SHP77 treated with DMSO at 0.1 percent for 48 hours (cell line): ENCODE results near the gene SYT2.
A peak's percentile ranks its signal among the peaks of the same experiment; 100 is the strongest.

Source experiments
- DNase-seq: peaks from one replicate; lab custom pipeline; 2025; lab: John Stamatoyannopoulos, UW

Gene SYT2

DNA sequence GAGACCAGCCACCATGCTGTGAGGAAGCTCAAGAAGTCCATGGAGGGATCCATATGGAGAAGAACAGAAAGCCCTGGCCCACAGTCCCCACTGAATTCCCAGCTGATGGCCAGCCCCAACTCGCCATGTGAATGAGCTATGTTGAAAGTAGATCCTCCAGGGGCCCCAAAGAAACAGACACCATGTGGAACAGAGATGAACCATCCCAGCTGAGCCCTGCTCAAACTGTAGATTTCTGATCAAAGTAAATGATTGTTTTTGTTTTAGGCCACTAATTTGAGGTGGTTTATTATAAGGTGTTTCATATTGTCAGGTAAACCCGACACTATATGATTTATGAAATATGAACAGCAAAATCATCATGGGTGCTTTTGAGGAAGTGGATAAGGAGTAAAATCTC, 32.8 kb downstream of the SYT2 start:
- DNase-seq: no peak

DNA sequence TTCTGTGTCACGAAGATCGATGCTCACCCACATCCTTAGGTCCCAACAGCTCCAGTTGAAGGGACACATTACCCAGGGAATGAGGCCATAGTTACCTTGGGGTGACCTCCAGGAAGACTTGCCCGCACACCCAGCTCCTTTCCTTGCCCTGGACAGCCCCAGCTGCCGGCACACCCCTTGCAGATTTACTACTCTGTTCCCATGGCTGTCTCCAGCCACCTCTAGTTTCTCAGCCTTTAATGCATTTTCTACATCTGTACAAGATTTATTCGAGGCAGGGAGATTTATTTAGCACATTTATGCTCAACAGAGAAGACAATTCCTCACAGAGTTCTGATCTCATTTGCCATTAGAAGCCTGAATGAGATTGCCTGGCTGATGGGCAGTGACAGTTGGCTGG, 36.7 kb downstream of the SYT2 start:
- DNase-seq: no peak

DNA sequence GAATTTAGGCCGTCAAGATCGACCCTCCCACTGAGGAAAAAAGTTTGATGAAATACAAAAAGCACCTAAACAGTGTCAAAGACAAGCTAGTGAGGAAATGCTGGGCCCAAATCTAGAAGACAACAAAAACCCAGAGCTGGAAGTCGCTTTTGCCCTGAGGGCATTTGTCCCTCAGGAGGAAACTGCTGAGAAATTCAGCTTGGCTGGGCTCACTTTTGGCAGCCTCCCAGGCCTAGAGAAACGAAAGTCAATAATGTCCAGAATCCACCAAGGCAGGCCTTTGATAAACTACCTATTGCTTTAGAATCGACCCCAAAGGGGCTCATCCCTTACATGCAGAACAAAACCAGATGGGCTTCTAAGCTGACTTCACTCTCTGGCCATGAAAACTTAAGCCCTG, 38.9 kb downstream of the SYT2 start:
- no peak for DNase-seq

DNA sequence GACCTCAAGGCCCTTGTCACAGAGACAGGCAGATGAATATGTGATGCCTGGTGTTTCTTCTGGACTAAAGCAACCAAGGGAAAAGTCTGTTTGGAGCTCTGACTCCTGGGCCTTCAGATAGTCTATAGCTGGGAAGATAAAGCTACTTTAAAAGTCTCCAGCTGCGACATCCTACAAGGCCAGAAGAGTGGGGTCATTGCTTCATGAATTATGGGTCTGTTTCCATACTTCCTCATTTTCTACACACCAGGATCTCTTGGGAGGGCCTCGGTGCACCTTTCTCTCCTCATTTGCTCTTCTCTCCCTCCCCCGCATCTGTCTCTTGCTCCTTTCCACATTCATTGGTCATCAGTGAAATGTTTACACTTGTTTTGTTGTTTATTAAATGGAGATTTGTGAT, 44.8 kb downstream of the SYT2 start:
- DNase-seq: no peak

DNA sequence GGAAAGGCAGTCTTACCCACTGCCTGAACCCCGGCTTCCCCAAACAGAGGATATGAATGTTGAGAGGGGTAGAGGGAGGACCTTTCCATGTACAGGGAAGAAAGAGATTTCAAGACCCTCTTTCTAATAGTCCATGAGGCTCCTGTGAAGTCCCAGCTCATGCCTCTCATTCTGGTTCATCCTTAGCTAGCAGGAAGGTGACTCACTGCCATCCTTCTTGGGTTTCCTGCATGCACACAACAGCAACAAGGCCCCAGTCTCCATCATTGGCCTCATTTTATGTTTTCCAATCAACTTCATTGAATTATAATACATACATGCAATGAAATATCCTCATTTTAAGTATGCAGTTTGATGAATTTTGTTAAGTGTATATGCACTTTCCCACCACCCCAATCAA, 46.2 kb downstream of the SYT2 start:
- DNase-seq: no peak

DNA sequence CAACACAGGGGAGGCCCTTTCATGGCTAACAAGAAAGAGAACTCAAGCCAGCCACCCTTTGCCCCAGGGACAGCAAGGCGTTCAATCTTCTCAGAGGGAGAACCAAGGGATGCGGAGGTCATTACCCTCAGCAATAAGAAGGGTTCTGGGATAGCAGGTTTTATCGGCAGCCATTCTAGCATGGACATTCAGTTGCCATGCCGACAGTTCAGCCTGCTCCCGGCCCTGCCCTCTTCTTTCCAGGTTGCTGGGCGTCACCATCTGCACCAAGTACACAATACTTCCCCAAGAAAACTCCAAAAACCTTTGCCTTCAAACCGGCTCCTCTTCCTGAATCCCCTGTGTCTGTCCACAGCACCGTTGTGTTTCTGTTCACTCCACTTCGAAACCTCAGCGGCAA, 47.1 kb downstream of the SYT2 start:
- no peak for DNase-seq

DNA sequence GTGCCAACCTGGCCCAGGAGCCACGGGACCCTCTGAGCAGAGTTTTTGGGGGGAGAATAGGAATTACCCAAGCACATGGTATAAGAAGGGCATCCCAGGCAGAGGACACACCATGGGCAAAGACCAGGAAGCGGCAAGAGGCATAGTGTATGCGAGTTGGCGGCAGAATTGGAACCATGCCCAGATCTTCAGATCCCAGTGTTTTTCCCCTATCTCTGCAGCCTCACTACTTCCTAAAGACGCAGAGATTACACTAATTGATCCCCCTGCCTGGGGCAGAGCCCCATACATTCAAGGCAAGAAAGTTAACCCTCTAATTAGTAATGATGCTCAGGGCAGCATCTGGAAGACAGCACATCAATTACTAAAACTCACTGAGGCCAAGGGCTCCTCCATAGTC, 48.2 kb downstream of the SYT2 start:
- no peak for DNase-seq

DNA sequence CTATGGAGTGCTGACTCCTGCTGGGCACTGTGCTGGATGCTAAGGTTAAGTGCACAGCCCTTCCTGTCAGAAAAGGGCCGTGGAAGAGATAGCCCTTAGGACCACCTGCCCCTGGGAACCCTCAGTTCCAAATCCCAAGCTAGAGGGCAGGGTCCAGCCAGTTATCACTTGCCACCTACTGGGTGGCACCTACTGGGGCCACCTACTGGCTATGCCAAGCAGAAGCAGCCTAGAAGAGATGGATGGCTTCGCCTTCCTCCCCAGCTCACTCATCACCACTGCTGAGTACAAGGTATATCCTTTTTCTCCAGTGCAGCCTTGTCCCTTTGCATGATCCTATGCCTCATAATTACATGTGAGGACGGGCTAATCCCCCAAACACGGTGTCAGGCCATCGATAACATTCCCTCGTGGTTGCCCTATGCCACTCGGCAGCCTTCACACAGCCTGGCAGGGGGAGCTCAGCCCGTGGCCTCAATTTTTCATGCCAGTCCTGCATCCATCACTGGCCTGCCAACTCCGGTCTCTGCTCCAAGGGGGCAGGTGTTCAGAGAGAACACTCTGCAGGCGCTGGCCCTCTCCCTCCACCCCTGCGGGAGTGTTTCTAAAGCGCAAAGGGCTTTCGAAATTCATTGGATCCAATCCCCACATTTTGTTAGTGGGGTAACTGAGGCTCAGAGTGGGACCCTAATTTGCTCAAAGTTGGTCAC, 49.0 kb downstream of the SYT2 start:
- no peak for DNase-seq

DNA sequence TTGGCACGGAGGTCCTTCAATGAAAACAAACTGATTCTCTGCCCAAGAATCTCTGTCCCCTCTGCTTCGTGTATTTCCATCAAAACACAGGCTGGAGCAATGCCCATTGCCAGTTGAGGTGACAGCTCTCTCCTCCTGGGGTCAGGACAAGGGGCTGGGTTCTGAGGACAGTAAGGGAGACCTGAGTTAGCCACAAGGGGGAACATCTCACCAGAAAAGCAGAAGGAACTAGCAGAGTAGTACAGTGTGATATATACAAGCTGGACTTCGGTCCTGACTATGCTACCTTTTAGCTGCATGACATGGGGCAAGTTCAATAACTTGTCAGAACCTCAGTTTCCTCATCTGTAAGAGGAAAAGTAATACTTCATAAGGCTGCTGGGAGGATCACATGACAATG, 50.3 kb downstream of the SYT2 start:
- no peak for DNase-seq

DNA sequence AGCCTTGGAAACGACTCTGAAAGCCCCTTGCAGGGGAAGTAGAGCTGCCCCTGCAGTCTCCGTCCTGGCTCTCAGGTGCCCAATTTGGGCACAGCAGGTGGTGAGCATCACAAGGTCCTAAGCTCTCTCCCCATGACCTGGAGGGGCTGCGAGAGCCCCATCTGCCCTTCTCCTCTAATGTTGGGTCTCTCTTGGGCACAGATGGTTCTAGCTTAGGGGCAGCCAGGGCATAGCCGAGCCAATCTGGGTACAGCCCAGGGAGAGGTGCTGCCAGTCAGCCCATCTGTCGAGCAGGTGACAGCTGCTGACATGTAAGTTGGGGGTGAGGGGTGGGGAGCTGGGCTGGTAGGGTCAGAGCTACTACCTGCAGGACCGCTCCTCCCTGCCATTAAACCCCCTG, 50.7 kb downstream of the SYT2 start:
- no peak for DNase-seq

DNA sequence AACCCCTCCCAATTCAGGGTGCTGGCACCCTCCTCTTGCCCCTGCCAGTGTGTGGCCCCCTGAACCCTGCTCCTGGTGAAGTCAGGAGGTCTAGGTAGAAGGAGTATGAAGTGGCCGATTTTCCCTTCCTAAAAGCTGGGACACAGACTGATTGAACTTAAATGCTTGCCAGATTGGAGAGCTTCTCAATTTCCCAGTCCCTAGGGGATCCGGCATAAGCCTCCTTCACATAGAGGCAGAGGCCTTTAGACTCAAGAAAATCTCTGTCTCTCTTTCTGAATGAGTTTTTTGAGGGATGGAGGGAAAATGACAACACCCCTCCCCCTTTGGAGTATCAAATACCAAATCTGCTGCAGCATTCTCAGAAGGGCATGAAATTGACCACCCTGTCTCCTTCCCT, 51.5 kb downstream of the SYT2 start:
- DNase-seq: no peak

DNA sequence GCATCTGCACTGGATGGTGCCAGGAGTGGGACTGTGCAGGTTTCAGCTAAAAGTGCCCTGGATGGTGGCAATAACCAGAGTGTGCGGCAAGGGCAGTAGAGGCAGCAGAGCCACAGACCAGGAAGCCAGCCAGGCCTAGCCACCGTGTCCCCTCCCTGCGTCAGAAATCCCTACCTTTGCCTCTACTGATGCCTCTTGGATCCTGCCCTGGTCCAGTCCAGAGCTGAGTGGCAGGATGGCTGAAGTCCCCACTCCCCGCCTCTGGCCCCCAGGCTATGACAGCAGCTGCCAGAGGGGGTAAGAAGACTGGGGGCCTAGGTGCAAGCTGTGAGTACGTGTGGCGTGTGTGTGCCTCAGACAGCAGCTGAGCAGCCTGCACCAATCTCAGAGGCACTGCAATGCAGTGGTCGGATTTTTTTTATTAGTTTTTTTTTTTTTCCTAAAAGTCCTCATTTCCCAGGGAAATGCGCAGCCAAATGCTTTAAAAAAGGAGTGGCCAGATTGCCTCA, 51.9 kb downstream of the SYT2 start:
- DNase-seq: no peak

DNA sequence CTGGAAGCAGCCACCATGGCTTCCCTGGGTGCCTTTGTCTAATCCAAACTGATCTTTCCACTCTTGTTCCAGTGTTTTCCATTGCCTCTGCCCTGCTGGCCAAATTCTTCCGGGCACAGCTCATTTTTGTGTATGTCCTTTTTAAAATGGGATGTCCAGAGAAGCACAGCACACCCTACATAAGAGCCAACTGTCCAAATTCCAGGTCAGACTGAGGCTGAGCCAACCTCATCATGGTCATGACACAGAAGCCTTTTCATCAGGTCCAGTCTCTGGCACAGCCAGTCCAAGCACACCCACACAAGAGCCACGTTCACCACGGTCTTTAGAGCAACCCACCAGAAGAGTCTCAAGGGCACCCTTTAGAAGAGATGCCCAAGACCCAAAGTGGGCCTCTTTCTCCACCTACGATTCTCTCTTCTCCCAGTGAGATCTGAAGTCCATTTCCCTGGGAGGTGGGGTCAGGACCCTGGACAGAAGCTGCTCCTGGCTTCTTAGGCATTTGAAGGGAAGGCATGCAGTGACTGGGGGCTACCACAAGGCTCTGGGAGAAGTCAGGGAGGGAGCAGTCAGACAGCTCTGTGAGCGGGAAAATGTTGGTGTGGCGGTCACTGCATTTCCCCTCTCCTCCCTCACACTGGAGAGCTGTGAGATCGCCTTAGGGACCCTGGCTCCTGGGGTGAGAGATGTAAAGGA, 53.2 kb downstream of the SYT2 start:
- DNase-seq: no peak

DNA sequence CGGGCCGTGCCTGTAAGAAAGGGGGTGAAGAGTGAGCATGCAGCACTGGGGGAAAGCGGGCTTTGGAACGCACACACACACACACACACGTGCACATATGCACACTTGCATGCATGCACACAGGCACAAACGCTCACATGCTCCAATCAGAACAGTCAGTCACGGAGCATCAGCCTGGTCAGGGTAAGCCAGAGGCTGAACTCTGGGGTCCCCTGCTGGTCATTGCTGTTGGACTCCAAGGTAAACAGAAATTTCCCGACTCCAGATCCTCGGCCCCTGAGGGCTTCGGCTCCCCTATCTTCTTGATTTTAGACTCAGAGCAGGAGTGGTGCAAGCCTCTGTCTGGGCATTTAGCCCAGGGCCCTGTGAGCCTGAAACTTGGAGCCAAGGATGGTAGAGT, 54.2 kb downstream of the SYT2 start:
- DNase-seq: no peak

DNA sequence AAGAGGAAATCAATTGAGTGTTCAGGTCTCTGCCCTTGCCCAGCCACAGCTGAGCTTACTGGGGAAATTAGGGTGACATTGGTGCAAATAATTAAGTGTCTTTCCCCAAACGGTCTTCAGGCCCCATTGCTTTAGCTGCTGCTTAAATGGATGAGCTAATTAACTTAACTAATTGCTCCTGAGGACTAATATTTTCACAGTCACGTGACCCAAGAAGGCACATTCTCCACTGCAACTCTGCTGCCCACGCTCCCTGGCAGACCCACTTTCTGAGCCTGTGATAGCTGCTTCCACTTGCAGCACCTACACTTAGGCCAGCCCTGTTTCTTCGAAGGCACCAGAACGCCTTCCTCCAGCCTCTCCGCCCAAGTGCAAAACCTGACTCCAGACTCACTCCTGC, 56.2 kb downstream of the SYT2 start:
- no peak for DNase-seq

DNA sequence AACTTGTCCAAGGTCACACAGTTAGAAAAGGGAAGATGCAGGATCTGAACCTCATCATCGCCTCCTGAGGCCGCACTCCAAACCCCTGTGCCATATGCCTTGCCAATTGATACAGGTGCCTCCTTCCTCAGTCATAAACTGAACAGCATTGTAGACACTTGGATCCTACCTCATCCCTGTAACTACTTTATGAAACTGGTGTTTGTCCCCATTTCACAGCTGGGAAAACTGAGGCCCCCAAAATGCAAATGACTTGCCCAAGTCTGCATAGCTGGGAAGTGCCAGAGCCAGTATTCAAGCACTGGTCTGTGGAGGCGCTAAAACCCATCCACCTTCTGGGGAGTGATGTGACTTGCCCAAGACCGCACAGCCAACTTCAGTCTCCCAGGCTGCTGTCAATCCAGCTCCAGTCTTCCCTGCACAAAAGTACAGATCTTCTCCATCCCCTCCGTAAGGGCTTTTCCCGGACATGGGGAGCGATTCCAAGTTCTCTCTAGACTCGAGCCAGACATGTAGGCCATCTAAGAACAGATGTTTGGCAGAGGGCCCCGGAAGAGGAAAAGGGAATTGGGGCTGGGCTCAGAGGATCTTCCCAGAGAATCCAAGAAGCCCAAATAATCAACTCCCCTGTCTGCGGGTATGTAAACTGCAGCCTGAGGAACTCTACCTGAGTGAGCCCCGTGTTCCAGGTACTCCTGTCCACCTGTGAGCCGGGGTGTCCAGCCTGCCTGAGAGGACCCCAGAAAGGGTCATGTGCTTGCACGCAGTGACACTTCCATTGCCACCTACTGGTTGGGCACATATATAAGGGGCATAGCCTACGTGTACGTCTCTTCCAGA, 60.5 kb downstream of the SYT2 start:
- no peak for DNase-seq

DNA sequence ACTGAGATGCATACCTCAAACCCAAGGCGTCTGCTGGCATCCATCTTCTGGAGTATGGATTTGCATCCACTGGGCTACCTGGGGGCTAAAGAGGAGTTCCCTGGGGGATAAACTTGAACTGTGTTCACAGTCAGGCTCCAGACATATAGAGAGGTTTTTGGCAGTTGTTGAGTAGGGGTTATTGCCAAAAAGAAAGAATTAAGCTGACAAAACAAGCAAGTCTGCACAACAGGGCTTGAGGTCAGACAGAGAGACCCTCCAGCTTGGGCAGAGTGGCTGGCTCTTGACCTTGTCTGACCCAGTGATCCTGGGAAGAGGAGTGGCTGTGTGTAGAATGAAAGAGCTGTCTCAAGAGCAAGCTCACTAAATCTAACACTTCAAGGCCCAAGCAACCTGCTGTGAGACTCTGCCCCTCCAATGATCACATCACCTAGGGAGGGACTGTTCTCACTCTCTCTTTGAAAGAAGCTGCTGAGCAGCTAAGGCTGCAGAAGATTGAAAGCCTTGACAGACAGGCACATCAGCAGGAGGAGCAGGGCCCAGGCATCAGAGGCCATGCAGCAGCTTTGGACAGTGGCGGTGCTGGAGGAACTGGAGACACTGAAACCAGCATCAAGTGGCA, 61.5 kb downstream of the SYT2 start:
- DNase-seq: no peak

DNA sequence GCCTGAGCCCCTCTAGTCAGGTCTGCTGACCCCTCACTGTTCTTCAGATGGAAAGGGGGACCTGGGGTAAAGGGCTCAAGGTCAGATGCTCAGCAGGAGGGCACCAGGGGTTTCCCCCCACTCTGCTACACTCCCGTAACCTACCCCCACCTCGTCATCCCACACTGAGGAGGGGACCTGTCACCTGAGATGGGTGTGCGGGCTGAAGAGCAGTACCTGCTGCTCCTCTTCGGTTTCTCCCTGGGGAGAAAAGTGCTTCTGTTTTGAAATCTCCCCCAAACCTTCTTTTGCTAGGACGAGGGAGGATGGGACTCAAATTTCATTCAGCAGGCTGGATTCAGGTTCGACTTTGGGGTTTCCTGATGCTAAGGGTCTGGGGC, 65.2 kb downstream of the SYT2 start:
- DNase-seq: no peak

DNA sequence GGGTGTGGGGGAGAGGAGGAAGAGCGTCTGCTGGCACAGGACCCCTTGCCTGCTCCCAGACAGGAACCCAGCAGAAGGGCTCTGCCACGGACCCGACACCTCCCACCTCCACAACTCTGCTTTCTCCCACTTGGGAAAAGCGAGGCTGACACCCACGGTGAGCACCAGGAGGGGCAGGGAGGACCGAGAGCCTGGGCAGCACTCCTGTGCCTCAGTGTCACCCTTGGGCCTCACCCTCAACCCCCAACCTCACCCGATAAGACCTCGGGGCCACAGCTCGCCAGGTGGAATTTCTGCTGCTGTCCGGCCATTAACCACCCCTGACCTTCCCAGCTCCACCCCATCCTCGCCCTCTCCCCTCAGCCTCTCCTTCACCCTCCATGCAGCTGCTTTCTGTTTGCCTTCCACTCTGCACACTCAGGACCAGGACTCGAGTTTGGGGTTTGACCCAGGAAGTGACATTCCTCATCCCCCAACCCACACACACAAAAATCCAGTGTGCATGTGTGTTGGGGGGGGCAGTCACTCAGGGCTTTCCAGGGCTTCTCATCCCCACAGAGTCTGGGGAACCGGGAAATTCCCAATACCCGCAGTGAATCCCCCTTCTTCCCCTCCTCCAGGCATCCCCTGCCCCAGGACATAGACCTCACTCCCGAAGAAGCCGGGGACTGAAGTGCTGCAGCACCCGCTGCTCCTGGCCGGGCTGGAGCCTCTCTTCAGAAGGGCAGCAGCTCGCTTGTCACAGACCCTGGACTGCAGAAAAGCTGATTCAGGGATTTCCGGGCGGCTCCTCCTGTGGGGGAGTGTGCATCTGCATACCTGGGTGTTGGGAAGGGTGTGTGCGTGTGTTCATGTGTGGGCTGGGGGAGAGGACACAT, 65.8 kb downstream of the SYT2 start:
- no peak for DNase-seq

DNA sequence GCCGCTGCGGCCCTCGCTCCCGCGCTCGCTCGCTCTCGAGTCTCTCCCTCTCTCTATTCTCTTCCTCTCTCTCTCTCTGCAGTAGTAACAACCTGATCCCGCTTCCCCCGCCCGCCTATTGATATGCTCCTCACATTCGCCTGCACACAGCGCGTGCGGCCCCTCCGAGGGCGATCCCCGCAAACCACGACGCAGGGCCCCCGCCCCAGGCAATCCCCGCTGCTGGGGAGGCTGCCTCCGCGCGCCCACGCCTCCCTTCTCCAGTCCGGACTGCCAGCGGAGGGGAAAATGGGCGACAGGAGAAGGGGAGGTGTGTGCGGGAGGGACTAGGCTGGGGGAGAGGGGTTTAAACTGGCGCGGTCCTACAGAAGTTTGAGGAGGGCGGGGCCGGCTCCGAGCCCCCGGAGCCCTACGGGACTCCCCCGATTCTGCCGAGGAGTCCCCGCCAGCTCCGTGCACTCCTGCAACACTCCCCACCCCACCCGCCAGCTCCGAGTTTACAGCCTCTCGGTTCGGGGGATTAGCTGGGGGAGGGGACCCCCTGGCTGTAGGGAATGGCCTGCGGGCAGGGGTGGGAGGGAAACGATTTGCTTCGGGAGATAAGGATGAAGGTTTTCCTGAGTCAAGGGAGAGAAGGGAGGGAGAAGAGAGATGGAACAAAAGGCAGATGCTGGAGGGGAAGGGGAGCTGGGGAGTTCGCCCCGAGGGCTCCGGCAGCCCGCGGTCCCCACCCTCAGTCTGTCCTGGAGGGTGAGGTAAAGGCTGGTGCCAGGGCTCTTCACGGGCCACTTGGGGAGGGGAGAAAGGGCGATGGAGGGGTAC, 66.6 kb downstream of the SYT2 start:
- DNase-seq: peak; percentile 4
